Bronchial epithelial cell (primary cell): ENCODE results near the gene SRRT. TPM values are rescaled to one million over a fixed set of nuclear protein-coding genes. Genes with fewer than 3 reads are reported as not detected.

ENCODE experiments used
- DNase-seq: peaks from one replicate; pipeline ENCODE4 v3.0.0-alpha.2; 2010; ENCODE audit warnings: low read depth
- FAIRE-seq: peaks from 2 replicates; lab custom pipeline; 2011; peaks lifted over from hg19 to GRCh38; lab: Jason Lieb, UNC
- H3K27me3 ChIP-seq: 2 replicates; pipeline ENCODE4 v1.5.1; 2011; ENCODE audit warnings: low read length; ENCODE audit not compliant: control insufficient read depth, insufficient read depth
- H3K36me3 ChIP-seq: 2 replicates; pipeline ENCODE4 v1.5.1; 2011; ENCODE audit warnings: low read length; ENCODE audit not compliant: control insufficient read depth, insufficient read depth
- H3K4me3 ChIP-seq: 2 replicates; pipeline ENCODE4 v1.5.1; 2011; ENCODE audit warnings: mild to moderate bottlenecking, low read depth, low read length, control low read depth
- CTCF ChIP-seq: IDR thresholded peaks from 2 replicates; pipeline ENCODE4 v1.5.1; 2011; ENCODE audit warnings: mild to moderate bottlenecking, moderate library complexity, low read length, control low read depth, inconsistent platforms; ENCODE audit not compliant: insufficient read depth, severe bottlenecking
- total RNA-seq: library from RNA; depleted of rRNA; stranded (reverse); fragments of >200 nt; gene quantifications from 2 replicates; pipeline ENCODE4 v1.2.1, GENCODE V29; 2014

SRRT gene
- total RNA-seq, 1 donor from 2014 or later: 26.9 TPM

- DNase-seq: no peak
- no peak for FAIRE-seq
- H3K36me3 ChIP-seq: peaks cover 13% of the 10 kb centered on the region
- peaks cover under 1% of the 10 kb centered on the region for H3K27me3 ChIP-seq
- TF ChIP-seq CTCF: no peak
- H3K4me3 ChIP-seq: peak overlapping the region; percentile 51
These were observed 16.0 kb downstream of the SRRT start for GRCh38 chr7:100890653-100891567.

GRCh38 chr7:100891568-100892247 lies 16.8 kb downstream of the SRRT start:
- Histone ChIP-seq H3K36me3 (peaks cover 11% of the 10 kb centered on the region), H3K4me3 (peak overlapping the region; percentile 51), H3K27me3 (peaks cover 7% of the 10 kb centered on the region)
- FAIRE-seq: no peak
- TF ChIP-seq CTCF: no peak
- DNase-seq: peak; percentile 93

- peak; percentile 13 for FAIRE-seq
- no peak for DNase-seq
- peaks cover 4% of the 10 kb centered on the region for H3K36me3 ChIP-seq
- no peak overlapping the region for H3K4me3 ChIP-seq
- TF ChIP-seq CTCF: no peak
- peaks cover 8% of the 10 kb centered on the region for H3K27me3 ChIP-seq
These were observed 17.7 kb downstream of the SRRT start for GRCh38 chr7:100892364-100893317.

GRCh38 chr7:100893318-100893895 lies 18.5 kb downstream of the SRRT start:
- H3K4me3 ChIP-seq: no peak overlapping the region
- H3K36me3 ChIP-seq: peaks cover 1% of the 10 kb centered on the region
- FAIRE-seq (peak; percentile 7), DNase-seq (no peak)
- TF ChIP-seq CTCF: no peak
- H3K27me3 ChIP-seq: peaks cover 11% of the 10 kb centered on the region
